ENCODE results near the gene CIB1. TPM values are rescaled to one million over a fixed set of nuclear protein-coding genes. Genes with fewer than 3 reads are reported as not detected.

Gene CIB1
- total RNA-seq, 1 donor from 2014 or later, result 16.3 TPM

GRCh38 chr15:90214553-90215196 is 19.1 kb downstream of the CIB1 start:
- DNase-seq, result no peak

GRCh38 chr15:90213818-90214204 is 19.9 kb downstream of the CIB1 start:
- no peak for DNase-seq

GRCh38 chr15:90213122-90213817 is 20.5 kb downstream of the CIB1 start:
- DNase-seq, result no peak

GRCh38 chr15:90212221-90213098 is 21.3 kb downstream of the CIB1 start:
- DNase-seq, result no peak

- no peak for DNase-seq
Measured at GRCh38 chr15:90211440-90212143, 22.1 kb downstream of the CIB1 start.

- DNase-seq, result no peak
Measured at GRCh38 chr15:90211009-90211408, 22.7 kb downstream of the CIB1 start.

GRCh38 chr15:90210593-90210992 is 23.1 kb downstream of the CIB1 start:
- DNase-seq, result no peak

- no peak for DNase-seq
Measured at GRCh38 chr15:90209591-90209990, 24.1 kb downstream of the CIB1 start.

- no peak for DNase-seq
Measured at GRCh38 chr15:90208356-90208755, 25.4 kb downstream of the CIB1 start.

GRCh38 chr15:90207252-90207651 is 26.5 kb downstream of the CIB1 start:
- DNase-seq, result no peak

GRCh38 chr15:90205886-90206285 is 27.9 kb downstream of the CIB1 start:
- DNase-seq, result no peak

GRCh38 chr15:90205050-90205848 is 28.5 kb downstream of the CIB1 start:
- DNase-seq, result no peak

GRCh38 chr15:90203922-90204321 is 29.8 kb downstream of the CIB1 start:
- DNase-seq, result no peak

GRCh38 chr15:90203473-90203872 is 30.3 kb downstream of the CIB1 start:
- DNase-seq, result no peak

- no peak for DNase-seq
Measured at GRCh38 chr15:90202929-90203328, 30.8 kb downstream of the CIB1 start.

GRCh38 chr15:90201944-90202375 is 31.8 kb downstream of the CIB1 start:
- DNase-seq, result no peak

GRCh38 chr15:90201130-90201943 is 32.4 kb downstream of the CIB1 start, which contains the start of gene SEMA4B:
SEMA4B (plus strand) TSS chr15:90201330; CDS start chr15:90201579, 249 bp downstream.
- no peak for DNase-seq

- DNase-seq, result no peak
Measured at GRCh38 chr15:90200534-90201129, 33.1 kb downstream of the CIB1 start.

- DNase-seq, result no peak
Measured at GRCh38 chr15:90194655-90195054, 39.1 kb downstream of the CIB1 start.
